HepG2 (cell line): ENCODE data around the gene ZMIZ1.

Experiments
- TF ChIP-seq, protein P1 (sequence below): sonication (generic); formaldehyde crosslinking; IDR thresholded peaks from 2 replicates; pipeline ENCODE4 v1.8.0; 2022; ENCODE audit warnings: missing genetic modification reagents, mild to moderate bottlenecking, borderline replicate concordance
- TF ChIP-seq, protein P2 (sequence below): sonication (generic); formaldehyde crosslinking; IDR thresholded peaks from 2 replicates; pipeline ENCODE4 v1.5.0; 2020; ENCODE audit warnings: mild to moderate bottlenecking, missing genetic modification reagents, moderate library complexity

DNA sequence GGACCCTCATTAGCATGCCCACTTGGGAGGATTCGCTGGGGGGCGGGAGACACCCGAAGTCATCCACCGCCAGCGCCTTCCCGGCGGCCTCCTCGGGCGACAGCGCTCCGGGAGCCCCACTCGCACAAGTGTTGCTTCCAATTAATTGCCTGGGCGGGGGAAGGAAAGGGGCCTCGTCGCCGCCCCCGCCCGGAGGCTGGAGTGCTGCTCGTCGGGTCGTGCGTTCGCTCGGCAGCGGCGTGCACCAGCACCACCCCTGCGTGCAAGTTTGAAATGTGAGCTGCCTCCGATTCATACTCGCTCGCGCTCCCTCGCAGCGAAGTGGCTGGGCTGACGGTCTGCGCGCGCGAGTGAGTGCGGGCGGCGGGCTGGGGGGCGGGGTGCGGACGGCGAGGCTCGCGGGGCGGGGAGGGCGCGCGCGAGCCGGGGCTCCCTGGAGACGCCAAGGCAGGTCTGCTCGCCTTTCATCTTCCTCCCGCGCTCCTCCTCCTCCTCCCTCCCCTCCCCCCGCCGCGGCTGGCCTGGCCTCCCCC, 173.9 kb downstream of the ZMIZ1 start:
- TF ChIP-seq, protein P1, sequence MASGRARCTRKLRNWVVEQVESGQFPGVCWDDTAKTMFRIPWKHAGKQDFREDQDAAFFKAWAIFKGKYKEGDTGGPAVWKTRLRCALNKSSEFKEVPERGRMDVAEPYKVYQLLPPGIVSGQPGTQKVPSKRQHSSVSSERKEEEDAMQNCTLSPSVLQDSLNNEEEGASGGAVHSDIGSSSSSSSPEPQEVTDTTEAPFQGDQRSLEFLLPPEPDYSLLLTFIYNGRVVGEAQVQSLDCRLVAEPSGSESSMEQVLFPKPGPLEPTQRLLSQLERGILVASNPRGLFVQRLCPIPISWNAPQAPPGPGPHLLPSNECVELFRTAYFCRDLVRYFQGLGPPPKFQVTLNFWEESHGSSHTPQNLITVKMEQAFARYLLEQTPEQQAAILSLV (CRISPR knock-in tag) = no peak
- TF ChIP-seq, protein P2, sequence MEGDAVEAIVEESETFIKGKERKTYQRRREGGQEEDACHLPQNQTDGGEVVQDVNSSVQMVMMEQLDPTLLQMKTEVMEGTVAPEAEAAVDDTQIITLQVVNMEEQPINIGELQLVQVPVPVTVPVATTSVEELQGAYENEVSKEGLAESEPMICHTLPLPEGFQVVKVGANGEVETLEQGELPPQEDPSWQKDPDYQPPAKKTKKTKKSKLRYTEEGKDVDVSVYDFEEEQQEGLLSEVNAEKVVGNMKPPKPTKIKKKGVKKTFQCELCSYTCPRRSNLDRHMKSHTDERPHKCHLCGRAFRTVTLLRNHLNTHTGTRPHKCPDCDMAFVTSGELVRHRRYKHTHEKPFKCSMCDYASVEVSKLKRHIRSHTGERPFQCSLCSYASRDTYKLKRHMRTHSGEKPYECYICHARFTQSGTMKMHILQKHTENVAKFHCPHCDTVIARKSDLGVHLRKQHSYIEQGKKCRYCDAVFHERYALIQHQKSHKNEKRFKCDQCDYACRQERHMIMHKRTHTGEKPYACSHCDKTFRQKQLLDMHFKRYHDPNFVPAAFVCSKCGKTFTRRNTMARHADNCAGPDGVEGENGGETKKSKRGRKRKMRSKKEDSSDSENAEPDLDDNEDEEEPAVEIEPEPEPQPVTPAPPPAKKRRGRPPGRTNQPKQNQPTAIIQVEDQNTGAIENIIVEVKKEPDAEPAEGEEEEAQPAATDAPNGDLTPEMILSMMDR = no peak
